Mesenchymal stem cell (in vitro differentiated cells and primary cell): ENCODE data around the gene EXOC4.

Experiments used
- DNase-seq: peaks from one replicate; pipeline ENCODE4 v3.0.0-alpha.2; 2013
- H2AFZ ChIP-seq: one replicate; pipeline ENCODE4 v1.6.1; 2013; ENCODE audit warnings: low read depth, mild to moderate bottlenecking, control low read depth, inconsistent platforms, low read length, moderate library complexity
- H2AK5ac ChIP-seq: 2 replicates; pipeline ENCODE4 v1.6.1; 2013; ENCODE audit warnings: low read length, moderate library complexity, mild to moderate bottlenecking, inconsistent platforms; ENCODE audit not compliant: severe bottlenecking
- H2BK120ac ChIP-seq: one replicate; pipeline ENCODE4 v1.6.1; 2013; ENCODE audit warnings: low read depth, mild to moderate bottlenecking, inconsistent platforms, low read length, moderate library complexity
- H2BK12ac ChIP-seq, 2 experiments: one replicate each; pipeline ENCODE4 v1.6.1; 2013; ENCODE audit warnings: inconsistent platforms in 2 of 2, low read length in 2 of 2, mild to moderate bottlenecking in 2 of 2, moderate library complexity in 2 of 2, control low read depth in 1 of 2
- H2BK15ac ChIP-seq: one replicate; pipeline ENCODE4 v1.6.1; 2013; ENCODE audit warnings: mild to moderate bottlenecking, low read depth, inconsistent platforms; ENCODE audit not compliant: poor library complexity, severe bottlenecking
- H2BK5ac ChIP-seq: 2 replicates; pipeline ENCODE4 v1.6.1; 2013; ENCODE audit warnings: low read depth, mild to moderate bottlenecking, low read length, control low read depth, inconsistent platforms; ENCODE audit not compliant: poor library complexity, severe bottlenecking
- H3K14ac ChIP-seq, 2 experiments: one replicate each; pipeline ENCODE4 v1.6.1; 2013; ENCODE audit warnings: inconsistent platforms in 2 of 2, low read length in 2 of 2, control low read depth in 1 of 2, mild to moderate bottlenecking in 1 of 2, moderate library complexity in 1 of 2
- H3K18ac ChIP-seq, 2 experiments: one replicate each; pipeline ENCODE4 v1.6.1; 2013; ENCODE audit warnings: inconsistent platforms in 2 of 2, low read length in 2 of 2, control low read depth in 1 of 2, low read depth in 1 of 2, mild to moderate bottlenecking in 1 of 2
- H3K23ac ChIP-seq, 2 experiments: one replicate each; pipeline ENCODE4 v1.6.1; 2013; ENCODE audit warnings: inconsistent platforms in 2 of 2, low read length in 2 of 2, mild to moderate bottlenecking in 2 of 2, moderate library complexity in 2 of 2, control low read depth in 1 of 2
- H3K27ac ChIP-seq: 2 replicates; pipeline ENCODE4 v1.5.1; 2013; ENCODE audit warnings: mild to moderate bottlenecking, moderate library complexity, low read length, control low read depth, inconsistent platforms; ENCODE audit not compliant: poor library complexity, severe bottlenecking
- H3K27me3 ChIP-seq, 2 experiments: 2 replicates each; pipeline versions ENCODE4 v1.6.1 to v1.7.0; 2013; ENCODE audit warnings: low read length in 2 of 2, mild to moderate bottlenecking in 2 of 2, moderate library complexity in 2 of 2, control low read depth in 1 of 2, inconsistent platforms in 1 of 2; ENCODE audit not compliant: control insufficient read depth in 1 of 2, insufficient read depth in 1 of 2
- H3K36me3 ChIP-seq, 2 experiments: 2 replicates each; pipeline versions ENCODE4 v1.6.1 to v1.7.0; 2013; ENCODE audit warnings: low read length in 2 of 2, control low read depth in 1 of 2, inconsistent platforms in 1 of 2, low read depth in 1 of 2, mild to moderate bottlenecking in 1 of 2; ENCODE audit not compliant: insufficient read depth in 2 of 2, control insufficient read depth in 1 of 2
- H3K4ac ChIP-seq, 2 experiments: one replicate each; pipeline ENCODE4 v1.6.1; 2013; ENCODE audit warnings: inconsistent platforms in 2 of 2, low read length in 2 of 2, mild to moderate bottlenecking in 2 of 2, moderate library complexity in 2 of 2, control low read depth in 1 of 2, low read depth in 1 of 2
- H3K4me1 ChIP-seq: 2 replicates; pipeline ENCODE4 v1.6.1; 2013; ENCODE audit warnings: low read depth, low read length, control low read depth; ENCODE audit not compliant: control insufficient read depth, insufficient read depth
- H3K4me2 ChIP-seq: 2 replicates; pipeline ENCODE4 v1.6.1; 2013; ENCODE audit warnings: low read length, mild to moderate bottlenecking, inconsistent platforms; ENCODE audit not compliant: poor library complexity, severe bottlenecking
- H3K4me3 ChIP-seq, 2 experiments: 2 replicates each; pipeline versions ENCODE4 v1.5.1 to v1.7.0; 2013; ENCODE audit warnings: low read length in 2 of 2, mild to moderate bottlenecking in 2 of 2, control low read depth in 1 of 2, low read depth in 1 of 2; ENCODE audit not compliant: insufficient read depth in 1 of 2
- H3K79me1 ChIP-seq: replicated peaks from 2 replicates; pipeline ENCODE4 v1.6.1; 2013; ENCODE audit warnings: mild to moderate bottlenecking, control low read depth, low read length, inconsistent platforms; ENCODE audit not compliant: poor library complexity, severe bottlenecking
- H3K9ac ChIP-seq: 2 replicates; pipeline ENCODE4 v1.7.0; 2013; ENCODE audit warnings: mild to moderate bottlenecking, low read length, moderate library complexity
- H3K9me3 ChIP-seq: 2 replicates; pipeline ENCODE4 v1.7.0; 2013; ENCODE audit warnings: mild to moderate bottlenecking, low read length; ENCODE audit not compliant: control insufficient read depth
- H4K8ac ChIP-seq: one replicate; pipeline ENCODE4 v1.6.1; 2013; ENCODE audit warnings: inconsistent platforms, mild to moderate bottlenecking, low read length, moderate library complexity
- H4K91ac ChIP-seq: one replicate; pipeline ENCODE4 v1.6.1; 2013; ENCODE audit warnings: mild to moderate bottlenecking, low read length, inconsistent platforms
- WGBS: methylation state at CpG from one replicate; pipeline ENCODE4 v1.1.7; 2013; ENCODE audit warnings: mixed read lengths; 5-methylcytosine and 5-hydroxymethylcytosine counted together

The EXOC4 gene

DNA sequence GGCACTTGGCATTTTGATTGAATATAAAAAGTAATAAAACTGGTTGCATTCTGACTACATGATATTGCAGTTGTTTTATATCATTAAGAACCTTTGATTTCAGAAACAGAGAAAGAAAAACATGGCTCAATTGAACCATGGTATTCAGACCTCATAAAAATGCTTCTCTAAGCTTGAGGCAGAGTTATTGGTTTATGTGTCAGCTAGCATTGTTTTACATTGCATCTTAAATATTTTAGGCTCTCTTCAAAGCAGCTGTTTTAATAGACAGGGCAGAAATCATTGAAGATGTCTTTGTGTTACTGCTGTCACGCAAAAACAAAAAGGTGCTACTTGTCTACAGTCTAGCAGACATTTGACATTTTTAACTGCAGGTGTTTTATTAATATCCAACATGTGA lies 299.2 kb downstream of the EXOC4 start:
- Histone ChIP-seq H3K9me3 (no peaks in the 10 kb centered on the region), H3K79me1 (peaks cover 12% of the 10 kb centered on the region), H3K18ac (no peak overlapping the region), H3K9ac (no peak overlapping the region), H3K27ac (no peak overlapping the region), H2AK5ac (no peak overlapping the region), H2BK120ac (no peak overlapping the region), H3K4me1 (no peaks in the 10 kb centered on the region), H3K27me3 (no peaks in the 10 kb centered on the region), H3K14ac (no peak overlapping the region), H3K4me3 (no peak overlapping the region), H3K23ac (no peak overlapping the region), H2BK12ac (no peak overlapping the region), H2AFZ (no peak overlapping the region), H3K4me2 (no peak overlapping the region), H3K36me3 (no peaks in the 10 kb centered on the region), H2BK15ac (no peak overlapping the region), H2BK5ac (no peak overlapping the region), H4K8ac (no peak overlapping the region), H3K4ac (no peak overlapping the region), H4K91ac (no peak overlapping the region)
- no CpG with 5 or more reads among the region's 1 CpG for WGBS
- DNase-seq, result no peak

GRCh38 chr7:133554330-133554729 lies 301.5 kb downstream of the EXOC4 start:
- Histone ChIP-seq H2BK5ac (no peak overlapping the region), H2BK12ac (no peak overlapping the region), H3K27ac (no peak overlapping the region), H3K27me3 (no peaks in the 10 kb centered on the region), H2AFZ (no peak overlapping the region), H4K91ac (no peak overlapping the region), H3K9me3 (no peaks in the 10 kb centered on the region), H2AK5ac (no peak overlapping the region), H3K79me1 (peaks cover 10% of the 10 kb centered on the region), H3K18ac (no peak overlapping the region), H3K23ac (no peak overlapping the region), H3K36me3 (no peaks in the 10 kb centered on the region), H4K8ac (no peak overlapping the region), H3K4me2 (no peak overlapping the region), H2BK120ac (no peak overlapping the region), H3K4me3 (no peak overlapping the region), H3K4ac (no peak overlapping the region), H3K14ac (no peak overlapping the region), H3K9ac (no peak overlapping the region), H3K4me1 (no peaks in the 10 kb centered on the region), H2BK15ac (no peak overlapping the region)
- DNase-seq, result no peak
- WGBS, result 98% methylated on average over 2 of the region's 2 CpGs

DNA sequence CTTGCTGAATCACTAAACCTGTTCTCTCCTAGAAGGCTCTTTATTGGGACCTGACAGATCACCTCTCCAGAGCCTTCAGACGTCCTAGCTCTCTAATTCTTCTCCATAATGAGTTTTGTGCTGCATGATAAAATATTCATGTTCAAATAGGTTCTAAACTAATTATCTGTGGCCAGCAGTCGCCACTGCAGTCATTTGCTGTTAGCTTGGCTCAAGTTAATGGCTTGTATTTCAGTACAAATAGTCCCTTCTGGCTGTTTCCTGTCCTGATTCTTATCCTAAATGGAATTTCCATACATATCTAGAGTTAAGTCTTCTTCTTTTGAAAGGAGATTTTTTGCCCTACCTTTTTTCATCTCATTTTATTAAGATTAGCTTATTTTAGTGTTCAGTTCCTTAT lies 303.2 kb downstream of the EXOC4 start:
- DNase-seq, result no peak
- H2AK5ac ChIP-seq, result no peak overlapping the region
- H3K4ac ChIP-seq, result no peak overlapping the region
- no peak overlapping the region for H2BK15ac ChIP-seq
- no peak overlapping the region for H3K9ac ChIP-seq
- no peak overlapping the region for H3K4me2 ChIP-seq
- WGBS, result 71% methylated on average over 1 of the region's 2 CpGs
- H3K27ac ChIP-seq, result no peak overlapping the region
- H2BK12ac ChIP-seq, result no peak overlapping the region
- no peak overlapping the region for H3K14ac ChIP-seq
- H3K36me3 ChIP-seq, result no peaks in the 10 kb centered on the region
- H2AFZ ChIP-seq, result no peak overlapping the region
- H3K27me3 ChIP-seq, result no peaks in the 10 kb centered on the region
- H3K23ac ChIP-seq, result no peak overlapping the region
- H3K4me3 ChIP-seq, result no peak overlapping the region
- H2BK120ac ChIP-seq, result no peak overlapping the region
- H4K8ac ChIP-seq, result no peak overlapping the region
- peaks cover 9% of the 10 kb centered on the region for H3K79me1 ChIP-seq
- no peaks in the 10 kb centered on the region for H3K9me3 ChIP-seq
- no peak overlapping the region for H2BK5ac ChIP-seq
- no peak overlapping the region for H3K18ac ChIP-seq
- no peak overlapping the region for H4K91ac ChIP-seq
- H3K4me1 ChIP-seq, result no peaks in the 10 kb centered on the region

DNA sequence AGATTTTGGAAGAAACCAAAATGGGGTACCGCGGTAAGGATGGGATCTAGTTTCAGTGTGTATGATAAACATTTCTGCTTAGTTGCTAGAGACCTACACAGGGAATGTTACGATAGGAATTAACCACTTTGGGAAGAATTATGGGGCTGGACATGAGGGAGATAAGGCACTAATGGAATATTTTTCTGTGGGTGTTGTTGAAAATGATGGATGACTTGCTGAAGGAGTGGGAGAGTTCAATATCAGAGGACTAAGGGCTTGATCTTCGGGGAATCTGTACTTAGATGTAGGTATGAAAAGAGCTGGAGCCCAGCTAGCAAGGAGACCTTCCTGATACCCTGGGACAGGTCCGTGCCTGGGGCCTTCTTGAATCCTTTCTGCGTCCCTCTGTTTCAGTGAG lies 303.7 kb downstream of the EXOC4 start:
- no peak overlapping the region for H3K4me3 ChIP-seq
- no peaks in the 10 kb centered on the region for H3K36me3 ChIP-seq
- H3K14ac ChIP-seq, result no peak overlapping the region
- no peaks in the 10 kb centered on the region for H3K9me3 ChIP-seq
- H3K9ac ChIP-seq, result no peak overlapping the region
- H3K4me2 ChIP-seq, result no peak overlapping the region
- no peak overlapping the region for H4K91ac ChIP-seq
- no peak overlapping the region for H2AK5ac ChIP-seq
- H2BK120ac ChIP-seq, result no peak overlapping the region
- no peak overlapping the region for H3K27ac ChIP-seq
- H2BK12ac ChIP-seq, result no peak overlapping the region
- WGBS, result 93% methylated on average over 6 of the region's 6 CpGs
- no peak overlapping the region for H3K4ac ChIP-seq
- H2AFZ ChIP-seq, result no peak overlapping the region
- peaks cover under 1% of the 10 kb centered on the region for H3K4me1 ChIP-seq
- H4K8ac ChIP-seq, result no peak overlapping the region
- no peak overlapping the region for H3K18ac ChIP-seq
- no peaks in the 10 kb centered on the region for H3K27me3 ChIP-seq
- H3K79me1 ChIP-seq, result peaks cover 9% of the 10 kb centered on the region
- no peak overlapping the region for H3K23ac ChIP-seq
- DNase-seq, result no peak
- no peak overlapping the region for H2BK15ac ChIP-seq
- no peak overlapping the region for H2BK5ac ChIP-seq
